Natural killer cell (primary cell): ENCODE measurements around the gene KCNAB3. TPM values are rescaled to one million over a fixed set of nuclear protein-coding genes. Genes with fewer than 3 reads are reported as not detected.

ENCODE experiments used
- ATAC-seq, 3 donors: fragments of 150-1000 bp in 2 of 3; fragments of 200-7000 bp in 1 of 3; cut with Tn5 transposase; 1 replicate in 1 of 3; 2 replicates in 2 of 3; pipeline ENCODE4 v1.10.0; 2021; ENCODE audit warnings: mild to moderate bottlenecking in 2 of 3, moderate library complexity in 2 of 3
- DNase-seq, 2 donors: peaks; one replicate each; pipeline versions ENCODE4 v3.0.0 to v3.0.0-alpha.2; 2013 to 2021; ENCODE audit warnings: mixed read lengths in 1 of 2
- H3K27ac ChIP-seq: one replicate; pipeline ENCODE4 v1.5.1; 2013; ENCODE audit warnings: mild to moderate bottlenecking, low read length
- H3K27me3 ChIP-seq: one replicate; pipeline ENCODE4 v1.6.1; 2013; ENCODE audit warnings: low read length; ENCODE audit not compliant: control insufficient read depth, insufficient read depth
- H3K36me3 ChIP-seq: one replicate; pipeline ENCODE4 v1.6.1; 2013; ENCODE audit warnings: low read length; ENCODE audit not compliant: control insufficient read depth, insufficient read depth
- H3K4me1 ChIP-seq: one replicate; pipeline ENCODE4 v1.6.1; 2013; ENCODE audit warnings: low read length; ENCODE audit not compliant: control insufficient read depth, insufficient read depth
- H3K4me3 ChIP-seq: one replicate; pipeline ENCODE4 v1.5.1; 2013; ENCODE audit warnings: low read length
- H3K9me3 ChIP-seq: one replicate; pipeline ENCODE4 v1.6.1; 2013; ENCODE audit warnings: low read length; ENCODE audit not compliant: control insufficient read depth, insufficient read depth
- H3K27ac Mint-ChIP-seq, 2 donors: one replicate each; pipeline ENCODE4 v1.8.0; 2022; ENCODE audit warnings: mild to moderate bottlenecking in 2 of 2, mixed read lengths in 2 of 2, moderate library complexity in 1 of 2
- H3K27me3 Mint-ChIP-seq, 2 donors: one replicate each; pipeline ENCODE4 v1.8.0; 2022; ENCODE audit warnings: low read depth in 2 of 2, mixed read lengths in 2 of 2
- H3K36me3 Mint-ChIP-seq: one replicate; pipeline ENCODE4 v1.8.0; 2022; ENCODE audit warnings: mixed read lengths
- H3K4me1 Mint-ChIP-seq, 2 donors: one replicate each; pipeline ENCODE4 v1.8.0; 2022; ENCODE audit warnings: mixed read lengths in 2 of 2
- H3K4me3 Mint-ChIP-seq: one replicate; pipeline ENCODE4 v1.8.0; 2022; ENCODE audit warnings: mild to moderate bottlenecking, moderate library complexity, mixed read lengths
- H3K9me3 Mint-ChIP-seq, 2 donors: one replicate each; pipeline ENCODE4 v1.8.0; 2022; ENCODE audit warnings: mixed read lengths in 2 of 2
- WGBS: methylation state at CpG from one replicate; pipeline ENCODE4 v1.1.7; 2013; ENCODE audit warnings: missing lambda C conversion rate; ENCODE audit not compliant: insufficient coverage; 5-methylcytosine and 5-hydroxymethylcytosine counted together
- intact Hi-C: fragments of 100-400 bp; cut with micrococcal nuclease; formaldehyde crosslinking; loops from one replicate; pipeline ENCODE4 v1.14.2; 2022
- total RNA-seq, 4 donors: library from RNA; stranded (reverse); fragments of 120-200 nt in 1 of 4; gene quantifications; one replicate each; pipeline versions ENCODE4 v1.2.3 to v1.2.4, GENCODE V29; 2013 to 2022
- TF ChIP-seq, protein P1 (sequence below): fragments of 200-600 bp; IDR thresholded peaks from one replicate; pipeline ENCODE4 v1.8.0; 2022; ENCODE audit warnings: antibody characterized with exemption

Gene KCNAB3
- total RNA-seq, 3 donors from 2014 or later (not counting 1 experiment from before 2014, with no cell fraction given) = 7.9 to 11.7 (median 9.3) TPM

DNA sequence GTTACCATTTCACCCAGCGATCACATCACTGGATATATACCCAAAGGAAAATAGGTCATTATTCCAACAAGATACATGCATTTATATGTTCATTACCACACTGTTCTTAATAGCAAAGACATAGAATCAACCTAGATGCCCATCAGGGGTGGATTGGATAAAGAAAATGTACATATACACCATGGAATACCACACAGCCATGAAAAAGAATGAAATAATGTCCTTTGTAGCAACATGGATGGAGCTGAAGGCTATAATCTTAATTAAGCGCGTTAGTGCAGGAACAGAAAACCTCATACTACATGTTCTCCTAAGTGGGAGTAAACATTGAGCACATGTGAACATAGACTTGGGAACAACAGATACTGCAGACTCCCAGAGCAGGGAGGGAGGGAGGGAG is 20.9 kb upstream of the KCNAB3 start:
- Mint-ChIP-seq H3K27ac (no peak overlapping the region), H3K9me3 (no peaks in the 10 kb centered on the region), H3K36me3 (no peaks in the 10 kb centered on the region), H3K4me1 (no peaks in the 10 kb centered on the region), H3K4me3 (no peak overlapping the region), H3K27me3 (no peaks in the 10 kb centered on the region)
- Histone ChIP-seq H3K27me3 (no peaks in the 10 kb centered on the region), H3K27ac (no peak overlapping the region), H3K9me3 (no peaks in the 10 kb centered on the region), H3K36me3 (peaks cover 29% of the 10 kb centered on the region), H3K4me1 (peaks cover 4% of the 10 kb centered on the region), H3K4me3 (no peak overlapping the region)
- intact Hi-C loops = no loop called here
- WGBS = no CpG with 5 or more reads among the region's 3 CpGs
- ATAC-seq (no peak), DNase-seq (no peak)
- TF ChIP-seq, protein P1, sequence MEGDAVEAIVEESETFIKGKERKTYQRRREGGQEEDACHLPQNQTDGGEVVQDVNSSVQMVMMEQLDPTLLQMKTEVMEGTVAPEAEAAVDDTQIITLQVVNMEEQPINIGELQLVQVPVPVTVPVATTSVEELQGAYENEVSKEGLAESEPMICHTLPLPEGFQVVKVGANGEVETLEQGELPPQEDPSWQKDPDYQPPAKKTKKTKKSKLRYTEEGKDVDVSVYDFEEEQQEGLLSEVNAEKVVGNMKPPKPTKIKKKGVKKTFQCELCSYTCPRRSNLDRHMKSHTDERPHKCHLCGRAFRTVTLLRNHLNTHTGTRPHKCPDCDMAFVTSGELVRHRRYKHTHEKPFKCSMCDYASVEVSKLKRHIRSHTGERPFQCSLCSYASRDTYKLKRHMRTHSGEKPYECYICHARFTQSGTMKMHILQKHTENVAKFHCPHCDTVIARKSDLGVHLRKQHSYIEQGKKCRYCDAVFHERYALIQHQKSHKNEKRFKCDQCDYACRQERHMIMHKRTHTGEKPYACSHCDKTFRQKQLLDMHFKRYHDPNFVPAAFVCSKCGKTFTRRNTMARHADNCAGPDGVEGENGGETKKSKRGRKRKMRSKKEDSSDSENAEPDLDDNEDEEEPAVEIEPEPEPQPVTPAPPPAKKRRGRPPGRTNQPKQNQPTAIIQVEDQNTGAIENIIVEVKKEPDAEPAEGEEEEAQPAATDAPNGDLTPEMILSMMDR = no peak

GRCh38 chr17:7947651-7948050 is 18.0 kb upstream of the KCNAB3 start:
- no peak overlapping the region for H3K4me3 Mint-ChIP-seq
- TF ChIP-seq, protein P1 = no peak
- H3K9me3 ChIP-seq = no peaks in the 10 kb centered on the region
- no peak overlapping the region for H3K27ac Mint-ChIP-seq
- no peak overlapping the region for H3K4me3 ChIP-seq
- peaks cover 49% of the 10 kb centered on the region for H3K36me3 ChIP-seq
- no peak overlapping the region for H3K27ac ChIP-seq
- no peaks in the 10 kb centered on the region for H3K4me1 Mint-ChIP-seq
- H3K27me3 ChIP-seq = no peaks in the 10 kb centered on the region
- no peak for DNase-seq
- no peaks in the 10 kb centered on the region for H3K36me3 Mint-ChIP-seq
- no peak for ATAC-seq
- peaks cover 4% of the 10 kb centered on the region for H3K4me1 ChIP-seq
- H3K27me3 Mint-ChIP-seq = no peaks in the 10 kb centered on the region
- intact Hi-C loops = no loop called here
- no peaks in the 10 kb centered on the region for H3K9me3 Mint-ChIP-seq
- WGBS = 87% methylated on average over 5 of the region's 5 CpGs

GRCh38 chr17:7946441-7946840 is 16.8 kb upstream of the KCNAB3 start:
- WGBS = 79% methylated on average over 5 of the region's 5 CpGs
- Mint-ChIP-seq H3K27ac (no peak overlapping the region), H3K9me3 (no peaks in the 10 kb centered on the region), H3K4me3 (no peak overlapping the region), H3K36me3 (no peaks in the 10 kb centered on the region), H3K4me1 (no peaks in the 10 kb centered on the region), H3K27me3 (no peaks in the 10 kb centered on the region)
- Histone ChIP-seq H3K4me1 (peaks cover under 1% of the 10 kb centered on the region), H3K27me3 (no peaks in the 10 kb centered on the region), H3K27ac (no peak overlapping the region), H3K9me3 (no peaks in the 10 kb centered on the region), H3K36me3 (peaks cover 49% of the 10 kb centered on the region), H3K4me3 (no peak overlapping the region)
- TF ChIP-seq, protein P1 = no peak
- intact Hi-C loops = no loop called here
- ATAC-seq (no peak), DNase-seq (no peak)

GRCh38 chr17:7945651-7946050 is 16.0 kb upstream of the KCNAB3 start:
- H3K36me3 ChIP-seq = peaks cover 53% of the 10 kb centered on the region
- intact Hi-C loops = no loop called here
- H3K4me1 ChIP-seq = no peaks in the 10 kb centered on the region
- TF ChIP-seq, protein P1 = no peak
- 84% methylated on average over 7 of the region's 7 CpGs for WGBS
- ATAC-seq (no peak), DNase-seq (no peak)
- Mint-ChIP-seq H3K4me3 (no peak overlapping the region), H3K27me3 (no peaks in the 10 kb centered on the region), H3K9me3 (no peaks in the 10 kb centered on the region), H3K27ac (no peak overlapping the region), H3K4me1 (no peaks in the 10 kb centered on the region), H3K36me3 (no peaks in the 10 kb centered on the region)
- H3K27ac ChIP-seq = no peak overlapping the region
- no peak overlapping the region for H3K4me3 ChIP-seq
- H3K9me3 ChIP-seq = no peaks in the 10 kb centered on the region
- H3K27me3 ChIP-seq = no peaks in the 10 kb centered on the region
